PFSK-1 (cell line): Measurements from ENCODE around the gene RAD9B. TPM values are rescaled to one million over a fixed set of nuclear protein-coding genes. Genes with fewer than 3 reads are reported as not detected.

Source experiments
- FOXP2 ChIP-seq: optimal IDR thresholded peaks from 2 replicates; pipeline ENCODE3; 2011; ENCODE audit warnings: borderline replicate concordance, control low read depth, inconsistent platforms; ENCODE audit not compliant: insufficient read depth; ENCODE audit errors: extremely low read length, extremely low read depth
- POLR2AphosphoS5 ChIP-seq: IDR thresholded peaks from 2 replicates; pipeline ENCODE4 v1.6.1; 2012; ENCODE audit warnings: low read depth, mild to moderate bottlenecking, control low read depth, low read length, moderate library complexity
- REST ChIP-seq, 2 experiments: IDR thresholded peaks; 2 replicates each; pipeline versions ENCODE4 v1.6.1 to v1.8.0; 2011 to 2012; ENCODE audit warnings: low read depth in 2 of 2, low read length in 2 of 2, control low read depth in 1 of 2, inconsistent platforms in 1 of 2, mild to moderate bottlenecking in 1 of 2, moderate library complexity in 1 of 2; ENCODE audit not compliant: insufficient read depth in 1 of 2
- SIN3A ChIP-seq: IDR thresholded peaks from 2 replicates; pipeline ENCODE4 v1.6.1; 2012; ENCODE audit warnings: mild to moderate bottlenecking, low read length, moderate library complexity, borderline replicate concordance; ENCODE audit not compliant: insufficient read depth
- TAF1 ChIP-seq: IDR thresholded peaks from 2 replicates; pipeline ENCODE4 v1.6.1; 2012; ENCODE audit warnings: low read length, control low read depth, borderline replicate concordance; ENCODE audit not compliant: insufficient read depth
- polyA plus RNA-seq: library from polyadenylated mRNA; unstranded; fragments of >200 nt; gene quantifications from one replicate; pipeline ENCODE4 v1.2.1, GENCODE V29; 2012; ENCODE audit warnings: low read depth, missing spikeins; ENCODE audit not compliant: insufficient read length

Gene RAD9B
- polyA plus RNA-seq, result 0.24 TPM

- TF ChIP-seq SIN3A, result no peak
- peak; percentile 78 for TF ChIP-seq POLR2AphosphoS5
- TF ChIP-seq TAF1, result peak; percentile 76; the same call in 1 of the 2 replicates
- TF ChIP-seq FOXP2, result peak; percentile 38
- TF ChIP-seq REST (IDR thresholded peaks at IDR 0.05; ENCODE audit: insufficient read depth in 1 of 2, low read depth in 2 of 2, low read length in 2 of 2), result no peak
Measured at GRCh38 chr12:110501752-110502738, at the start of gene RAD9B, which contains the start of gene VPS29. Gene RAD9B, plus strand, starts transcription at chr12:110502331. Its CDS starts 7 bp downstream, at chr12:110502338. Gene VPS29, minus strand, starts transcription at chr12:110502111. Its CDS starts 60 bp downstream, at chr12:110502051.

GRCh38 chr12:110453569-110454296, 48.4 kb upstream of the RAD9B start:
- TF ChIP-seq POLR2AphosphoS5 (no peak), TAF1 (no peak), SIN3A (no peak), REST (IDR thresholded peaks at IDR 0.05; ENCODE audit: insufficient read depth in 1 of 2, low read depth in 2 of 2, low read length in 2 of 2) (no peak), FOXP2 (no peak)

GRCh38 chr12:110458756-110459155, 43.4 kb upstream of the RAD9B start:
- TF ChIP-seq POLR2AphosphoS5 (no peak), SIN3A (no peak), TAF1 (no peak)

- no peak for TF ChIP-seq FOXP2
- TF ChIP-seq REST (IDR thresholded peaks at IDR 0.05; ENCODE audit: insufficient read depth in 1 of 2, low read depth in 2 of 2, low read length in 2 of 2), result no peak
- TF ChIP-seq TAF1, result no peak
- TF ChIP-seq SIN3A, result no peak
- no peak for TF ChIP-seq POLR2AphosphoS5
Measured at GRCh38 chr12:110465024-110465423, 37.1 kb upstream of the RAD9B start.

GRCh38 chr12:110466791-110467190, 35.3 kb upstream of the RAD9B start:
- TF ChIP-seq TAF1, result no peak
- no peak for TF ChIP-seq POLR2AphosphoS5
- no peak for TF ChIP-seq REST (IDR thresholded peaks at IDR 0.05; ENCODE audit: insufficient read depth in 1 of 2, low read depth in 2 of 2, low read length in 2 of 2)
- TF ChIP-seq FOXP2, result no peak
